GM03348 (cell line): ENCODE measurements around the gene APAF1.

ENCODE experiments used
- DNase-seq: peaks from one replicate; pipeline ENCODE4 v3.0.0; 2012; ENCODE audit warnings: low spot score

The APAF1 gene

GRCh38 chr12:98763656-98764055 lies 118.6 kb downstream of the APAF1 start:
- DNase-seq, result no peak

- DNase-seq, result no peak
Measured at GRCh38 chr12:98767248-98767647, 122.2 kb downstream of the APAF1 start.

- DNase-seq, result no peak
Measured at GRCh38 chr12:98769068-98769467, 124.0 kb downstream of the APAF1 start.

GRCh38 chr12:98770230-98770629 lies 125.1 kb downstream of the APAF1 start:
- DNase-seq, result no peak

GRCh38 chr12:98771811-98772752 lies 127.0 kb downstream of the APAF1 start:
- no peak for DNase-seq

GRCh38 chr12:98772818-98773217 lies 127.7 kb downstream of the APAF1 start:
- DNase-seq, result no peak

GRCh38 chr12:98780261-98780660 lies 135.2 kb downstream of the APAF1 start:
- DNase-seq, result no peak

GRCh38 chr12:98783420-98783819 lies 138.3 kb downstream of the APAF1 start:
- no peak for DNase-seq
